Thyroid gland (tissue), 4 donors: ENCODE measurements around the gene SIPA1.

ENCODE experiments used
- CTCF ChIP-seq, 6 experiments: fragments of 200-600 bp in 3 of 6; fragments of 450-650 bp in 3 of 6; sonication (generic) in 3 of 6; IDR thresholded peaks; one replicate each; pipeline ENCODE4 v1.5.1; 2016 to 2019; ENCODE audit warnings: antibody characterized with exemption in 6 of 6, mild to moderate bottlenecking in 2 of 6, inconsistent platforms in 1 of 6, moderate library complexity in 1 of 6
- POLR2A ChIP-seq, 2 donors: fragments of 450-650 bp; IDR thresholded peaks; one replicate each; pipeline ENCODE4 v1.6.1; 2017; ENCODE audit warnings: antibody characterized with exemption in 2 of 2, mild to moderate bottlenecking in 2 of 2, moderate library complexity in 1 of 2

- TF ChIP-seq CTCF (IDR thresholded peaks at IDR 0.05) (peak in 1 of 6 experiments; percentile 37), POLR2A (IDR thresholded peaks at IDR 0.05) (peak in 1 of 2 donors; percentile 54)
Observed at GRCh38 chr11:65615229-65615949, 22.5 kb upstream of the SIPA1 start, which contains the start of gene PCNX3.
